HEK293 (cell line): ENCODE results near the gene NEDD1.

Source experiments
- CTCF ChIA-PET: fragments of 350-600 bp; formaldehyde crosslinking; extraction: SDS; loops from one replicate; lab custom pipeline; 2021; ENCODE audit warnings: antibody characterized with exemption; lab: Yijun Ruan, JAX
- POLR2A ChIA-PET: fragments of 300-600 bp; formaldehyde crosslinking; extraction: SDS; loops from one replicate; lab custom pipeline; 2020; ENCODE audit warnings: antibody characterized with exemption, inconsistent platforms; lab: Yijun Ruan, JAX
- H3K27ac ChIP-seq: fragments of 200-500 bp; sonication (Bioruptor generic); 2 replicates; pipeline ENCODE4 v1.5.1; 2014; ENCODE audit warnings: low read depth, low read length, control low read depth, inconsistent platforms; ENCODE audit errors: extremely low read depth
- H3K36me3 ChIP-seq, 2 experiments: fragments of 200-500 bp in 1 of 2; sonication (Bioruptor generic) in 1 of 2; 1 replicate in 1 of 2; 2 replicates in 1 of 2; pipeline ENCODE4 v1.5.1; 2014 to 2017; ENCODE audit warnings: inconsistent platforms in 2 of 2, low read length in 2 of 2; ENCODE audit not compliant: control insufficient read depth in 2 of 2, insufficient read depth in 1 of 2
- H3K4me1 ChIP-seq: fragments of 200-500 bp; sonication (Bioruptor generic); 2 replicates; pipeline ENCODE4 v1.5.1; 2014; ENCODE audit warnings: mild to moderate bottlenecking, low read length, inconsistent platforms; ENCODE audit not compliant: control insufficient read depth, insufficient read depth
- H3K4me3 ChIP-seq: 2 replicates; pipeline ENCODE4 v1.5.1; 2011; ENCODE audit warnings: low read depth, mild to moderate bottlenecking, control low read depth, low read length, moderate library complexity
- H3K9me3 ChIP-seq: fragments of 200-500 bp; sonication (Bioruptor generic); 2 replicates; pipeline ENCODE4 v1.5.1; 2014; ENCODE audit warnings: low read depth, low read length, inconsistent platforms; ENCODE audit not compliant: control insufficient read depth, insufficient read depth
- KLF16 ChIP-seq: fragments of 450-650 bp; formaldehyde crosslinking; IDR thresholded peaks from 2 replicates; pipeline ENCODE4 v1.5.1; 2017; ENCODE audit warnings: missing biosample characterization, missing genetic modification characterization
- OSR2 ChIP-seq: fragments of 450-650 bp; formaldehyde crosslinking; IDR thresholded peaks from 2 replicates; pipeline ENCODE4 v1.5.1; 2016; ENCODE audit warnings: missing biosample characterization, missing genetic modification characterization
- YY1 ChIP-seq: fragments of 450-650 bp; formaldehyde crosslinking; IDR thresholded peaks from 2 replicates; pipeline ENCODE4 v1.5.1; 2018; ENCODE audit warnings: missing biosample characterization, missing genetic modification characterization
- ZNF146 ChIP-seq: fragments of 450-650 bp; formaldehyde crosslinking; IDR thresholded peaks from 2 replicates; pipeline ENCODE4 v1.5.1; 2016; ENCODE audit warnings: missing biosample characterization, missing genetic modification characterization
- ZNF324 ChIP-seq: fragments of 450-650 bp; formaldehyde crosslinking; IDR thresholded peaks from 2 replicates; pipeline ENCODE4 v1.5.1; 2016; ENCODE audit warnings: missing biosample characterization, missing genetic modification characterization
- ZNF350 ChIP-seq: fragments of 450-650 bp; formaldehyde crosslinking; IDR thresholded peaks from 2 replicates; pipeline ENCODE4 v1.5.0; 2017; ENCODE audit warnings: missing biosample characterization, mild to moderate bottlenecking, missing genetic modification characterization
- ZNF473 ChIP-seq: fragments of 450-650 bp; formaldehyde crosslinking; IDR thresholded peaks from 2 replicates; pipeline ENCODE4 v1.5.1; 2017; ENCODE audit warnings: missing biosample characterization, missing genetic modification characterization

The NEDD1 gene

DNA sequence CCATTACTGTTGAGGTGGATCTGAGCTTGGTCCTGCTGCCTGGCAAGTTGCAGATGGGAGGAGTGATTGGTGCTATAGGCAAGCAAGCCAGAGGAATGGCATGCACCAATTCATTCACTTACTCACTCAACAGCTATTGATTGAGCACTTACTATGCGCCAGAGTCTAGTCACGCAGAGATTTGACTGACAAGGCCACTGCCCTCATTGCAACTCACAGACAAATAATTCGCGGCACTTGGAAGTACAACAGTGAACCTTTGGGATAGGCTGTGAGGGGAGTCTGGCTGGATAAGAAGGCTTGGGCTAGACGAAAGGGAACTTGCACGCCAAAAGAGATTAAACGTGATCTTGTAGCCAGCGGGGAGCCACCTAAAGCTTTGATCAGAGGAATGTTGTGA lies 96.2 kb downstream of the NEDD1 start:
- TF ChIP-seq ZNF350 (tag by site-specific recombination) (no peak), OSR2 (tag by site-specific recombination) (no peak), ZNF146 (no peak), KLF16 (tag by site-specific recombination) (no peak), ZNF473 (tag by site-specific recombination) (no peak), YY1 (tag by site-specific recombination) (no peak), ZNF324 (tag by site-specific recombination) (no peak)
- Histone ChIP-seq H3K27ac (no peak overlapping the region), H3K4me1 (no peaks in the 10 kb centered on the region), H3K36me3 (no peaks in the 10 kb centered on the region), H3K9me3 (no peaks in the 10 kb centered on the region), H3K4me3 (no peak overlapping the region)
- ChIA-PET CTCF (interaction anchor here (1.1 kb wide), 1 partner anchor 14 kb away, joined by 3 read pairs; no protein-coding TSS in a partner anchor), POLR2A (no interaction called here)
